ENCODE measurements around the gene HSD17B4. TPM values are rescaled to one million over a fixed set of nuclear protein-coding genes. Genes with fewer than 3 reads are reported as not detected.
"Not testable (repeated sequence)": the region's sequence is repeated elsewhere in the genome, so short reads cannot be mapped to it uniquely, and the experiment has no call there.

Gene HSD17B4
- total RNA-seq, 2 donors from 2014 or later = 122 to 170 TPM

- Histone ChIP-seq H3K4me1 (peaks cover 0 to 19% of the 10 kb centered on the region in 2 donors), H3K27me3 (no peaks in the 10 kb centered on the region), H3K9me3 (peaks cover 0 to 7% of the 10 kb centered on the region in 2 donors), H3K36me3 (no peaks in the 10 kb centered on the region), H3K27ac (no peak overlapping the region), H3K4me3 (no peak overlapping the region)
- TF ChIP-seq CTCF (IDR thresholded peaks at IDR 0.05) = no peak
- DNase-seq (ENCODE audit: low spot score) = no peak
Measured at GRCh38 chr5:119449882-119450281, 2.4 kb upstream of the HSD17B4 start.

- not testable (repeated sequence) for H3K36me3 ChIP-seq; H3K4me3 ChIP-seq; H3K27me3 ChIP-seq; H3K27ac ChIP-seq; H3K9me3 ChIP-seq; DNase-seq (ENCODE audit: low spot score)
- peaks cover 0 to 19% of the 10 kb centered on the region in 2 donors for H3K4me1 ChIP-seq
Measured at GRCh38 chr5:119450627-119451026, 1.7 kb upstream of the HSD17B4 start.

- no peak for TF ChIP-seq CTCF (IDR thresholded peaks at IDR 0.05)
- H3K9me3 ChIP-seq = peaks cover 0 to 7% of the 10 kb centered on the region in 2 donors
- H3K4me1 ChIP-seq = peaks cover 0 to 19% of the 10 kb centered on the region in 2 donors
- H3K4me3 ChIP-seq = no peak overlapping the region
- DNase-seq (ENCODE audit: low spot score) = no peak
- no peak overlapping the region for H3K27ac ChIP-seq
- no peaks in the 10 kb centered on the region for H3K36me3 ChIP-seq
- H3K27me3 ChIP-seq = no peaks in the 10 kb centered on the region
Measured at GRCh38 chr5:119451561-119451960, 736 bp upstream of the HSD17B4 start.

GRCh38 chr5:119452060-119452372 lies 281 bp upstream of the HSD17B4 start:
- DNase-seq (ENCODE audit: low spot score) = no peak
- Histone ChIP-seq H3K27me3 (no peaks in the 10 kb centered on the region), H3K4me3 (peak overlapping the region; percentile 82 to 96), H3K9me3 (peaks cover 0 to 7% of the 10 kb centered on the region in 2 donors), H3K4me1 (peaks cover 0 to 19% of the 10 kb centered on the region in 2 donors), H3K27ac (peak overlapping the region; percentile 92 to 95), H3K36me3 (no peaks in the 10 kb centered on the region)
- no peak for TF ChIP-seq CTCF (IDR thresholded peaks at IDR 0.05)

GRCh38 chr5:119453040-119453373 lies 710 bp downstream of the HSD17B4 start:
- no peak for TF ChIP-seq CTCF (IDR thresholded peaks at IDR 0.05)
- H3K4me1 ChIP-seq = peaks cover 0 to 19% of the 10 kb centered on the region in 2 donors
- H3K36me3 ChIP-seq = no peaks in the 10 kb centered on the region
- H3K4me3 ChIP-seq = peak overlapping the region; percentile 82 to 96
- no peaks in the 10 kb centered on the region for H3K27me3 ChIP-seq
- peak overlapping the region; percentile 92 to 95 for H3K27ac ChIP-seq
- DNase-seq (ENCODE audit: low spot score) = peak; percentile 66
- peaks cover 0 to 7% of the 10 kb centered on the region in 2 donors for H3K9me3 ChIP-seq

GRCh38 chr5:119454171-119454570 lies 1.9 kb downstream of the HSD17B4 start:
- Histone ChIP-seq H3K4me3 (no peak overlapping the region), H3K27ac (no peak overlapping the region), H3K27me3 (no peaks in the 10 kb centered on the region), H3K36me3 (no peaks in the 10 kb centered on the region), H3K4me1 (peaks cover 0 to 19% of the 10 kb centered on the region in 2 donors), H3K9me3 (peaks cover 0 to 7% of the 10 kb centered on the region in 2 donors)
- no peak for DNase-seq (ENCODE audit: low spot score)
- no peak for TF ChIP-seq CTCF (IDR thresholded peaks at IDR 0.05)
